Lung (tissue), 12 donors: Measurements from ENCODE around the gene DPYSL5. TPM values are rescaled to one million over a fixed set of nuclear protein-coding genes. Genes with fewer than 3 reads are reported as not detected.
"Not testable (repeated sequence)": the region's sequence is repeated elsewhere in the genome, so short reads cannot be mapped to it uniquely, and the experiment has no call there.

Source experiments
- ATAC-seq: fragments of 200-7000 bp; cut with Tn5 transposase; one replicate; pipeline ENCODE4 v1.9.1; 2020; ENCODE audit warnings: moderate number of reproducible peaks; ENCODE audit not compliant: insufficient read depth, low FRiP score
- DNase-seq, 3 donors: peaks; one replicate each; pipeline ENCODE4 v3.0.0-alpha.2; 2013 to 2017
- H3K27ac ChIP-seq, 2 donors: one replicate each; pipeline ENCODE4 v1.5.1; 2013; ENCODE audit warnings: mild to moderate bottlenecking in 2 of 2, moderate library complexity in 2 of 2, control low read depth in 1 of 2, inconsistent platforms in 1 of 2, low read depth in 1 of 2, low read length in 1 of 2
- H3K27me3 ChIP-seq, 3 donors: one replicate each; pipeline ENCODE4 v1.5.1; 2013; ENCODE audit warnings: low read length in 2 of 3; ENCODE audit not compliant: control insufficient read depth in 3 of 3, insufficient read depth in 3 of 3
- H3K36me3 ChIP-seq, 4 donors: one replicate each; pipeline ENCODE4 v1.5.1; 2013; ENCODE audit warnings: low read length in 4 of 4, mild to moderate bottlenecking in 1 of 4, moderate library complexity in 1 of 4; ENCODE audit not compliant: control insufficient read depth in 4 of 4, insufficient read depth in 4 of 4
- H3K4me1 ChIP-seq, 5 donors: one replicate each; pipeline ENCODE4 v1.5.1; 2013; ENCODE audit warnings: low read length in 5 of 5, mild to moderate bottlenecking in 2 of 5, moderate library complexity in 1 of 5; ENCODE audit not compliant: control insufficient read depth in 5 of 5, insufficient read depth in 5 of 5
- H3K4me3 ChIP-seq: one replicate; pipeline ENCODE4 v1.5.1; 2013; ENCODE audit warnings: mild to moderate bottlenecking, control low read depth, moderate library complexity
- H3K9ac ChIP-seq, 2 donors: one replicate each; pipeline ENCODE4 v1.5.1; 2013; ENCODE audit warnings: low read length in 2 of 2, control low read depth in 1 of 2; ENCODE audit not compliant: insufficient read depth in 1 of 2
- H3K9me3 ChIP-seq, 4 donors: one replicate each; pipeline ENCODE4 v1.5.1; 2013; ENCODE audit warnings: low read length in 3 of 4, mild to moderate bottlenecking in 1 of 4, moderate library complexity in 1 of 4; ENCODE audit not compliant: control insufficient read depth in 4 of 4, insufficient read depth in 3 of 4
- CTCF ChIP-seq: IDR thresholded peaks from 2 replicates; pipeline ENCODE4 v1.5.1; 2012; ENCODE audit warnings: mild to moderate bottlenecking; ENCODE audit errors: control extremely low read depth, extremely low read depth
- WGBS, 2 donors: extraction: QIAGEN DNeasy Blood & Tissue Kit; methylation state at CpG; one replicate each; pipeline ENCODE4 v1.1.7; 2013; 5-methylcytosine and 5-hydroxymethylcytosine counted together
- polyA plus RNA-seq, 2 donors: library from polyadenylated mRNA; stranded (reverse); fragments of 200-250 nt; gene quantifications; one replicate each; pipeline ENCODE4 v1.2.1, GENCODE V29; 2013
- total RNA-seq, 2 donors: library from RNA; depleted of rRNA in 1 of 2; stranded (reverse); fragments of >200 nt in 1 of 2; gene quantifications; one replicate each; pipeline ENCODE4 v1.2.1, GENCODE V29; 2014 to 2021
- donor health status: control.
- donor health status: control.
- donor health status: Bipolar disorder and iron deficiency.
- donor health status: healthy.
- donor health status: DM: yes; HTN: yes; CAD: no.

The DPYSL5 gene
- total and polyA plus RNA-seq, 4 donors: 0.09 TPM; not detected in 3

GRCh38 chr2:26880161-26880560 is 32.2 kb downstream of the DPYSL5 start:
- Histone ChIP-seq H3K27me3 (peaks cover 0 to 9% (median 0%) of the 10 kb centered on the region in 3 donors), H3K4me1 (no peaks in the 10 kb centered on the region), H3K4me3 (no peak overlapping the region), H3K9me3 (peaks cover 0 to 4% (median 0%) of the 10 kb centered on the region in 4 donors), H3K27ac (no peak overlapping the region), H3K9ac (no peak overlapping the region), H3K36me3 (no peaks in the 10 kb centered on the region)
- no peak for ATAC-seq
- WGBS, 2 donors: 61 to 80% methylated on average over 2 of the region's 2 CpGs
- TF ChIP-seq CTCF: no peak
- no peak for DNase-seq

- no peak for TF ChIP-seq CTCF
- H3K4me3 ChIP-seq: no peak overlapping the region
- H3K36me3 ChIP-seq: no peaks in the 10 kb centered on the region
- peaks cover 0 to 9% (median 0%) of the 10 kb centered on the region in 3 donors for H3K27me3 ChIP-seq
- H3K4me1 ChIP-seq: no peaks in the 10 kb centered on the region
- DNase-seq: no peak
- peaks cover 0 to 1% (median 0%) of the 10 kb centered on the region in 4 donors for H3K9me3 ChIP-seq
- H3K27ac ChIP-seq: no peak overlapping the region
- no peak overlapping the region for H3K9ac ChIP-seq
- 61 to 63% methylated on average over 10 of the region's 10 CpGs for WGBS, 2 donors
- ATAC-seq: no peak
Measured at GRCh38 chr2:26880910-26881435, 33.0 kb downstream of the DPYSL5 start.

DNA sequence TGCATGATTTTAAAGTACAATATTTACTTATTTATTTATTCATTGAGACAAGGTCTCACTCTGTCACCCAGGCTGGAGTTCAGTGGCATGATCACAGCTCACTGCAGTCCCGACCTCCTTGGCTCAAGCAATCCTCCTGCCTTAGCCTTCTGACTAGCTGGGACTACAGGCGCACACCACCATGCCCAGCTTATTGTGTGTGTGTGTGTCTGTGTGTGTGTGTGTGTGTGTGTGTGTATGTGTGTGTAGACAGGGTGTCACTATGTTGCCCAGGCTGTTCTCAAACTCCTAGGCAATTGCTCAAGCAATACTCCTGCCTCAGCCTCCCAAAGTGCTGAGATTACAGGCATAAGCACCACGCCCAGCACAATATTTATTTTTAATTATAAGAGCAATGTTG is 34.3 kb downstream of the DPYSL5 start:
- DNase-seq, H3K4me3 ChIP-seq, H3K27ac ChIP-seq, H3K9ac ChIP-seq, ATAC-seq, H3K9me3 ChIP-seq, H3K27me3 ChIP-seq, H3K36me3 ChIP-seq, H3K4me1 ChIP-seq: not testable (repeated sequence)
- WGBS, 2 donors: 61 to 76% methylated on average over 3 of the region's 3 CpGs

GRCh38 chr2:26883956-26884355 is 36.0 kb downstream of the DPYSL5 start:
- 70 to 88% methylated on average over 8 of the region's 8 CpGs for WGBS, 2 donors
- ATAC-seq: no peak
- H3K4me1 ChIP-seq: no peaks in the 10 kb centered on the region
- H3K9ac ChIP-seq: no peak overlapping the region
- no peak for TF ChIP-seq CTCF
- H3K4me3 ChIP-seq: no peak overlapping the region
- no peak overlapping the region for H3K27ac ChIP-seq
- peaks cover 0 to 9% (median 0%) of the 10 kb centered on the region in 3 donors for H3K27me3 ChIP-seq
- H3K9me3 ChIP-seq: no peaks in the 10 kb centered on the region
- no peaks in the 10 kb centered on the region for H3K36me3 ChIP-seq
- DNase-seq: no peak
